Measurements from ENCODE around the gene FOXO3.
"Not testable (repeated sequence)": the region's sequence is repeated elsewhere in the genome, so short reads cannot be mapped to it uniquely, and the experiment has no call there.

The FOXO3 gene

GRCh38 chr6:108630050-108630714 lies 69.5 kb downstream of the FOXO3 start:
- DNase-seq (ENCODE audit: low read depth) = no peak

- DNase-seq (ENCODE audit: low read depth) = no peak
Measured at GRCh38 chr6:108632441-108632840, 71.7 kb downstream of the FOXO3 start.

- DNase-seq (ENCODE audit: low read depth) = no peak
Measured at GRCh38 chr6:108633436-108633835, 72.7 kb downstream of the FOXO3 start.

GRCh38 chr6:108635505-108636226 lies 74.9 kb downstream of the FOXO3 start:
- DNase-seq (ENCODE audit: low read depth) = no peak

- DNase-seq (ENCODE audit: low read depth) = no peak
Measured at GRCh38 chr6:108637963-108638362, 77.2 kb downstream of the FOXO3 start.

GRCh38 chr6:108638993-108639392 lies 78.3 kb downstream of the FOXO3 start:
- no peak for DNase-seq (ENCODE audit: low read depth)

GRCh38 chr6:108640104-108640503 lies 79.4 kb downstream of the FOXO3 start:
- DNase-seq (ENCODE audit: low read depth) = no peak

GRCh38 chr6:108643184-108643583 lies 82.5 kb downstream of the FOXO3 start:
- no peak for DNase-seq (ENCODE audit: low read depth)

GRCh38 chr6:108644252-108644651 lies 83.5 kb downstream of the FOXO3 start:
- DNase-seq (ENCODE audit: low read depth) = no peak

- DNase-seq (ENCODE audit: low read depth) = no peak
Measured at GRCh38 chr6:108648191-108648590, 87.5 kb downstream of the FOXO3 start.

- no peak for DNase-seq (ENCODE audit: low read depth)
Measured at GRCh38 chr6:108650325-108650724, 89.6 kb downstream of the FOXO3 start.

GRCh38 chr6:108650781-108651180 lies 90.1 kb downstream of the FOXO3 start:
- DNase-seq (ENCODE audit: low read depth) = no peak

GRCh38 chr6:108651340-108652227 lies 90.9 kb downstream of the FOXO3 start:
- no peak for DNase-seq (ENCODE audit: low read depth)

- DNase-seq (ENCODE audit: low read depth) = no peak
Measured at GRCh38 chr6:108652375-108652774, 91.7 kb downstream of the FOXO3 start.

GRCh38 chr6:108653949-108654348 lies 93.2 kb downstream of the FOXO3 start:
- DNase-seq (ENCODE audit: low read depth) = no peak

- no peak for DNase-seq (ENCODE audit: low read depth)
Measured at GRCh38 chr6:108654465-108655106, 93.9 kb downstream of the FOXO3 start.

- DNase-seq (ENCODE audit: low read depth) = no peak
Measured at GRCh38 chr6:108655806-108656651, 95.3 kb downstream of the FOXO3 start.

GRCh38 chr6:108656836-108657235 lies 96.1 kb downstream of the FOXO3 start:
- no peak for DNase-seq (ENCODE audit: low read depth)

- DNase-seq (ENCODE audit: low read depth) = no peak
Measured at GRCh38 chr6:108658174-108658573, 97.5 kb downstream of the FOXO3 start.

GRCh38 chr6:108658785-108659184 lies 98.1 kb downstream of the FOXO3 start:
- DNase-seq (ENCODE audit: low read depth) = not testable (repeated sequence)

GRCh38 chr6:108660251-108660650 lies 99.5 kb downstream of the FOXO3 start:
- no peak for DNase-seq (ENCODE audit: low read depth)

Data from CMK (cell line).